LHCN-M2 (cell line): Measurements from ENCODE around the gene PRKAG2. TPM values are rescaled to one million over a fixed set of nuclear protein-coding genes. Genes with fewer than 3 reads are reported as not detected.

Experiments used
- DNase-seq: peaks from one replicate; pipeline ENCODE4 v3.0.0-alpha.2; 2012; ENCODE audit warnings: low read depth
- total RNA-seq: library from RNA; depleted of rRNA; stranded (reverse); fragments of >200 nt; gene quantifications from 2 replicates; pipeline ENCODE4 v1.2.3, GENCODE V29; 2014

Gene PRKAG2
- total RNA-seq, 1 experiment from 2014 or later: 24.2 TPM

GRCh38 chr7:151652111-151652510, 224.8 kb downstream of the PRKAG2 start:
- DNase-seq: no peak

GRCh38 chr7:151650161-151650560, 226.8 kb downstream of the PRKAG2 start:
- DNase-seq: no peak

- DNase-seq: peak; percentile 40
Measured at GRCh38 chr7:151648429-151648828, 228.5 kb downstream of the PRKAG2 start.

GRCh38 chr7:151647874-151648273, 229.0 kb downstream of the PRKAG2 start:
- no peak for DNase-seq

- DNase-seq: no peak
Measured at GRCh38 chr7:151647006-151647405, 229.9 kb downstream of the PRKAG2 start.

GRCh38 chr7:151645311-151645710, 231.6 kb downstream of the PRKAG2 start:
- no peak for DNase-seq

GRCh38 chr7:151644554-151644953, 232.4 kb downstream of the PRKAG2 start:
- DNase-seq: no peak

- DNase-seq: no peak
Measured at GRCh38 chr7:151642746-151643145, 234.2 kb downstream of the PRKAG2 start.

GRCh38 chr7:151641587-151641986, 235.3 kb downstream of the PRKAG2 start:
- no peak for DNase-seq

GRCh38 chr7:151637781-151638261, 239.1 kb downstream of the PRKAG2 start:
- no peak for DNase-seq

- no peak for DNase-seq
Measured at GRCh38 chr7:151634643-151635042, 242.3 kb downstream of the PRKAG2 start.

- no peak for DNase-seq
Measured at GRCh38 chr7:151633516-151633812, 243.5 kb downstream of the PRKAG2 start.

GRCh38 chr7:151632750-151633515, 244.0 kb downstream of the PRKAG2 start:
- no peak for DNase-seq

- peak; percentile 82 for DNase-seq
Measured at GRCh38 chr7:151631953-151632749, 244.8 kb downstream of the PRKAG2 start.

- DNase-seq: peak; percentile 50
Measured at GRCh38 chr7:151631570-151631952, 245.4 kb downstream of the PRKAG2 start.

GRCh38 chr7:151630851-151631569, 245.9 kb downstream of the PRKAG2 start:
- DNase-seq: no peak

- no peak for DNase-seq
Measured at GRCh38 chr7:151630358-151630757, 246.6 kb downstream of the PRKAG2 start.

- no peak for DNase-seq
Measured at GRCh38 chr7:151629713-151630272, 247.1 kb downstream of the PRKAG2 start.

GRCh38 chr7:151628846-151629604, 247.9 kb downstream of the PRKAG2 start:
- DNase-seq: no peak

- peak; percentile 60 for DNase-seq
Measured at GRCh38 chr7:151626422-151627115, 250.3 kb downstream of the PRKAG2 start.

- no peak for DNase-seq
Measured at GRCh38 chr7:151625606-151626005, 251.3 kb downstream of the PRKAG2 start.
